Ovary (tissue), 9 donors: ENCODE data around the gene DRC7. TPM values are rescaled to one million over a fixed set of nuclear protein-coding genes. Genes with fewer than 3 reads are reported as not detected.

Experiments
- DNase-seq, 5 donors: peaks; one replicate each; pipeline ENCODE4 v3.0.0-alpha.2; 2019 to 2020
- H3K27ac ChIP-seq, 2 donors: fragments of 200-600 bp; one replicate each; pipeline versions ENCODE4 v1.5.1 to v1.8.0; 2019 to 2022
- H3K27me3 ChIP-seq: fragments of 200-600 bp; one replicate; pipeline ENCODE4 v1.8.0; 2022
- H3K36me3 ChIP-seq: fragments of 200-600 bp; sonication (generic); one replicate; pipeline ENCODE4 v1.5.1; 2019
- H3K4me1 ChIP-seq: one replicate; pipeline ENCODE4 v1.8.1; 2013; ENCODE audit warnings: mild to moderate bottlenecking, moderate library complexity; ENCODE audit not compliant: insufficient read depth
- H3K4me3 ChIP-seq: fragments of 200-600 bp; sonication (generic); one replicate; pipeline ENCODE4 v1.5.1; 2017
- H3K9me3 ChIP-seq, 2 donors: fragments of 200-600 bp in 1 of 2; sonication (generic) in 1 of 2; one replicate each; pipeline versions ENCODE4 v1.5.1 to v1.8.1; 2013 to 2019; ENCODE audit warnings: mild to moderate bottlenecking in 1 of 2, moderate library complexity in 1 of 2
- EP300 ChIP-seq: sonication (generic); formaldehyde crosslinking; IDR thresholded peaks from one replicate; pipeline ENCODE4 v1.6.1; 2017; ENCODE audit warnings: antibody characterized with exemption
- POLR2A ChIP-seq: fragments of 450-650 bp; IDR thresholded peaks from one replicate; pipeline ENCODE4 v1.6.1; 2017; ENCODE audit warnings: antibody characterized with exemption, mild to moderate bottlenecking, moderate library complexity
- WGBS, 3 donors: extraction: QIAGEN DNeasy Blood & Tissue Kit in 1 of 3; methylation state at CpG; one replicate each; pipeline versions ENCODE4 v1.1.5 to v1.1.7; 2013 to 2017; 5-methylcytosine and 5-hydroxymethylcytosine counted together
- intact Hi-C, 4 donors: fragments of 100-400 bp; cut with DNase I; formaldehyde crosslinking; loops; one replicate each; pipeline versions ENCODE4 v1.11.0 to v1.15.1; 2022 to 2023
- microRNA-seq, 3 donors: library from miRNA; unstranded; fragments of <30 nt; microRNA quantifications; one replicate each; pipeline versions ENCODE4 to v1.2.0, GENCODE V29; 2019 to 2020
- polyA plus RNA-seq, 2 donors: library from polyadenylated mRNA; stranded (reverse); fragments of 200-250 nt in 1 of 2; fragments of 350-450 nt in 1 of 2; fragmentation: Illumina TruSeq in 1 of 2; extraction: RNeasy Lipid Tissue Mini Kit (QIAGEN cat#74804) in 1 of 2; gene quantifications; one replicate each; pipeline ENCODE4 v1.2.3, GENCODE V29; 2013 to 2014
- small RNA-seq: library from RNA; depleted of rRNA; stranded (forward); fragments of <200 nt; gene quantifications from one replicate; pipeline ENCODE3, GENCODE V24; 2016
- total RNA-seq, 7 donors: library from RNA; depleted of rRNA in 2 of 7; stranded (reverse); fragments of >200 nt in 2 of 7; fragmentation: NEBNext Ultra II Directional in 3 of 7; extraction: Animal tissue kit (Norgen Biotek cat#: 25700) in 3 of 7; gene quantifications; one replicate each; pipeline versions ENCODE4 v1.1.0 to v1.2.4, GENCODE V29; 2016 to 2023
- TF ChIP-seq, protein P1 (sequence below), 3 donors: fragments of 450-650 bp in 2 of 3; fragments of 200-600 bp in 1 of 3; IDR thresholded peaks; one replicate each; pipeline versions ENCODE4 v1.5.1 to v1.8.0; 2016 to 2022; ENCODE audit warnings: antibody characterized with exemption in 3 of 3, mild to moderate bottlenecking in 1 of 3
- donor health status: DM: no; HTN: no; CAD: no; lungs with moderate emphysema.
- donor health status: DM: no; HTN: no; CAD: no.
- donor health status: Bipolar disorder and iron deficiency.
- donor health status: DM: yes; HTN: yes; CAD: no.
- donor health status: DM: no; HTN: no; CAD: no.
- donor health status: DM: yes; HTN: yes; CAD: no.

The DRC7 gene
- total and polyA plus RNA-seq, 9 donors: 0.07 to 12.5 (median 0.67) TPM; not detected in 3

DNA sequence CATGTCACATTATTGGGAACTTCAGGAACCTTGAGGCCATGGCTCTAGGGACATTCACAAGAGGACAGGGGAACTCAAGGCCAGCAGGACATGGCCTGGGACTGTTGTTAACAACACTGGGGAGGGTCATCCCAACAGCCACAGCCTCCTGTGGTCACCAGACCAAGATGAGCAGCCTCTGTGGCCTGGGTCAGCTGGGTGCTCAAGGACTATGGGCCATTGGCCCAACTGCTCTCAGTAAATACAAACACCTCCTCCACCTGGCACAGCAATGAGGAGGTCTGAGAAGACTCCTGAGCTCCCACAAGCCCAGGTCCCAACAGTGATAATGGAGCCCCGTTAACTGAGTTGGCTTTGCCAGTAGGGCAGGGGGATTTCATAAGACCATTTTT is 86.7 kb downstream of the DRC7 start:
- H3K4me3 ChIP-seq: no peak overlapping the region
- H3K9me3 ChIP-seq: no peaks in the 10 kb centered on the region
- no peak for DNase-seq
- no peak overlapping the region for H3K27ac ChIP-seq
- no peaks in the 10 kb centered on the region for H3K36me3 ChIP-seq
- no peaks in the 10 kb centered on the region for H3K27me3 ChIP-seq
- 79 to 92% (median 92%) methylated on average over 1 of the region's 1 CpG for WGBS, 3 donors
- intact Hi-C loops: no loop called here
- TF ChIP-seq EP300 (no peak), POLR2A (no peak)
- TF ChIP-seq, protein P1, sequence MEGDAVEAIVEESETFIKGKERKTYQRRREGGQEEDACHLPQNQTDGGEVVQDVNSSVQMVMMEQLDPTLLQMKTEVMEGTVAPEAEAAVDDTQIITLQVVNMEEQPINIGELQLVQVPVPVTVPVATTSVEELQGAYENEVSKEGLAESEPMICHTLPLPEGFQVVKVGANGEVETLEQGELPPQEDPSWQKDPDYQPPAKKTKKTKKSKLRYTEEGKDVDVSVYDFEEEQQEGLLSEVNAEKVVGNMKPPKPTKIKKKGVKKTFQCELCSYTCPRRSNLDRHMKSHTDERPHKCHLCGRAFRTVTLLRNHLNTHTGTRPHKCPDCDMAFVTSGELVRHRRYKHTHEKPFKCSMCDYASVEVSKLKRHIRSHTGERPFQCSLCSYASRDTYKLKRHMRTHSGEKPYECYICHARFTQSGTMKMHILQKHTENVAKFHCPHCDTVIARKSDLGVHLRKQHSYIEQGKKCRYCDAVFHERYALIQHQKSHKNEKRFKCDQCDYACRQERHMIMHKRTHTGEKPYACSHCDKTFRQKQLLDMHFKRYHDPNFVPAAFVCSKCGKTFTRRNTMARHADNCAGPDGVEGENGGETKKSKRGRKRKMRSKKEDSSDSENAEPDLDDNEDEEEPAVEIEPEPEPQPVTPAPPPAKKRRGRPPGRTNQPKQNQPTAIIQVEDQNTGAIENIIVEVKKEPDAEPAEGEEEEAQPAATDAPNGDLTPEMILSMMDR (IDR thresholded peaks at IDR 0.05): no peak
- H3K4me1 ChIP-seq: no peaks in the 10 kb centered on the region

Small RNA genes within 50 kb of the gene (microRNA-seq; reads per million reads assigned to microRNA genes)
- gene MIR6772: 0 reads per million in 3 donors

Small RNA genes within 50 kb of the gene (small RNA-seq; reads per million reads assigned to genes)
- gene MIR6772: not detected

Other genes with a start within 250 kb of the DRC7 start
- gene CIAPIN1, start 247.4 kb upstream of the DRC7 start, total RNA-seq: 10 to 100 TPM in 6 of 7 donors, 1 to 10 TPM in 1; 9.2 to 33.5 (median 20.8) TPM
- gene CIAPIN1, start 247.4 kb upstream of the DRC7 start, polyA plus RNA-seq: 10 to 100 TPM; 16.0 to 32.8 TPM
- gene COQ9, start 247.3 kb upstream of the DRC7 start, total RNA-seq: 10 to 100 TPM; 24.4 to 37.5 (median 29.7) TPM
- gene COQ9, start 247.3 kb upstream of the DRC7 start, polyA plus RNA-seq: 10 to 100 TPM; 36.2 to 68.8 TPM
- gene POLR2C, start 232.1 kb upstream of the DRC7 start, total RNA-seq: 10 to 100 TPM; 54.9 to 96.9 (median 65.8) TPM
- 10 to 100 TPM; 70.5 to 74.1 TPM for gene POLR2C, start 232.1 kb upstream of the DRC7 start, polyA plus RNA-seq
- gene DOK4, start 208.3 kb upstream of the DRC7 start, total RNA-seq: 10 to 100 TPM; 14.0 to 34.7 (median 29.2) TPM
- 10 to 100 TPM in 1 of 2 donors, 1 to 10 TPM in 1; 9.9 to 26.7 TPM for gene DOK4, start 208.3 kb upstream of the DRC7 start, polyA plus RNA-seq
- 10 to 100 TPM; 11.9 to 22.4 (median 15.6) TPM for gene CCDC102A, start 158.2 kb upstream of the DRC7 start, total RNA-seq
- 10 to 100 TPM in 1 of 2 donors, 1 to 10 TPM in 1; 5.9 to 10.2 TPM for gene CCDC102A, start 158.2 kb upstream of the DRC7 start, polyA plus RNA-seq
- gene ADGRG5, start 152.2 kb upstream of the DRC7 start, total RNA-seq: under 1 TPM; 0.12 to 0.43 (median 0.27) TPM
- under 1 TPM in 1 of 2 donors, not detected in 1; 0.15 TPM for gene ADGRG5, start 152.2 kb upstream of the DRC7 start, polyA plus RNA-seq
- gene ADGRG1, start 66.2 kb upstream of the DRC7 start, total RNA-seq: 10 to 100 TPM in 4 of 7 donors, 1 to 10 TPM in 3; 6.2 to 54.0 (median 20.4) TPM
- 1 to 10 TPM; 6.9 to 9.1 TPM for gene ADGRG1, start 66.2 kb upstream of the DRC7 start, polyA plus RNA-seq
- gene ADGRG3, start 26.5 kb upstream of the DRC7 start, total RNA-seq: 1 to 10 TPM in 3 of 7 donors, under 1 TPM in 4; 0.40 to 1.7 (median 0.92) TPM
- gene ADGRG3, start 26.5 kb upstream of the DRC7 start, polyA plus RNA-seq: 1 to 10 TPM in 1 of 2 donors, under 1 TPM in 1; 0.88 to 1.2 TPM
- gene KATNB1, start 41.0 kb downstream of the DRC7 start, total RNA-seq: 10 to 100 TPM in 5 of 7 donors, 1 to 10 TPM in 2; 7.7 to 20.2 (median 14.9) TPM
- 10 to 100 TPM in 1 of 2 donors, 1 to 10 TPM in 1; 3.4 to 11.0 TPM for gene KATNB1, start 41.0 kb downstream of the DRC7 start, polyA plus RNA-seq
- 10 to 100 TPM; 21.3 to 54.0 (median 37.5) TPM for gene KIFC3, start 107.7 kb downstream of the DRC7 start, total RNA-seq
- gene KIFC3, start 107.7 kb downstream of the DRC7 start, polyA plus RNA-seq: 10 to 100 TPM in 1 of 2 donors, 1 to 10 TPM in 1; 4.6 to 16.0 TPM